K562 (cell line): Measurements from ENCODE around the gene MET. TPM values are rescaled to one million over a fixed set of nuclear protein-coding genes. Genes with fewer than 3 reads are reported as not detected.

ENCODE experiments used
- ATAC-seq: fragments of 200-7000 bp; cut with Tn5 transposase; 3 replicates; pipeline ENCODE4 v1.9.1; 2020; ENCODE audit warnings: moderate library complexity
- BruUV-seq: library from RNA; stranded (reverse); fragments of 400-500 nt; replicated peaks from 2 replicates; lab custom pipeline; 2021; lab: Mats Ljungman, UMichigan
- CTCF ChIA-PET: fragments of 300-600 bp; formaldehyde crosslinking; extraction: SDS; loops from one replicate; lab custom pipeline; 2021; ENCODE audit warnings: low intra/inter-chr PET ratio; lab: Yijun Ruan, JAX
- POLR2A ChIA-PET: fragments of 300-600, 350-650 bp; sonication (Branson Sonifier 250); formaldehyde crosslinking; extraction: SDS; loops from one replicate; lab custom pipeline; 2021; ENCODE audit warnings: antibody characterized with exemption, inconsistent platforms; lab: Yijun Ruan, JAX
- DNase-seq, 4 experiments: peaks; one replicate each; pipeline versions ENCODE4 v3.0.0 to v3.0.0-alpha.2; 2011 to 2018; ENCODE audit warnings: low spot score in 3 of 4, mixed read lengths in 3 of 4; ENCODE audit errors: extremely low read depth in 1 of 4
- FAIRE-seq: peaks from 2 replicates; lab custom pipeline; 2011; peaks lifted over from hg19 to GRCh38; lab: Jason Lieb, UNC
- H2AFZ ChIP-seq: 2 replicates; pipeline ENCODE4 v1.6.0; 2011; ENCODE audit warnings: low read depth, low read length, control low read depth, inconsistent platforms
- H3K27ac ChIP-seq: fragments of 200-600 bp; 3 replicates; pipeline ENCODE4 v1.8.0; 2011; ENCODE audit warnings: low read depth, mild to moderate bottlenecking, control low read depth, inconsistent platforms, low read length, moderate library complexity, mixed read lengths; ENCODE audit errors: extremely low read depth
- H3K27me3 ChIP-seq, 2 experiments: fragments of 300-600 bp in 1 of 2; 2 replicates in 1 of 2; 3 replicates in 1 of 2; pipeline versions ENCODE4 v1.6.0 to v1.8.0; 2011; ENCODE audit warnings: inconsistent platforms in 2 of 2, low read length in 2 of 2, mild to moderate bottlenecking in 1 of 2, mixed read lengths in 1 of 2, moderate library complexity in 1 of 2; ENCODE audit not compliant: control insufficient read depth in 2 of 2, insufficient read depth in 2 of 2
- H3K36me3 ChIP-seq: fragments of 300-600 bp; 3 replicates; pipeline ENCODE4 v1.8.0; 2011; ENCODE audit warnings: mild to moderate bottlenecking, low read length, inconsistent platforms; ENCODE audit not compliant: control insufficient read depth, insufficient read depth
- H3K4me1 ChIP-seq, 2 experiments: fragments of 200-600 bp in 1 of 2; replicated peaks in 1 of 2; 2 replicates in 1 of 2; 3 replicates in 1 of 2; pipeline versions ENCODE4 v1.5.1 to v1.8.0; 2011; ENCODE audit warnings: inconsistent platforms in 2 of 2, low read length in 2 of 2, mild to moderate bottlenecking in 1 of 2, mixed read lengths in 1 of 2, moderate library complexity in 1 of 2; ENCODE audit not compliant: control insufficient read depth in 2 of 2, insufficient read depth in 2 of 2
- H3K4me2 ChIP-seq: 2 replicates; pipeline ENCODE4 v1.6.1; 2011; ENCODE audit warnings: low read length, control low read depth, inconsistent platforms, mixed read lengths; ENCODE audit not compliant: insufficient read depth
- H3K4me3 ChIP-seq: fragments of 200-600 bp; sonication (generic), shearing (Covaris generic); 2 replicates; pipeline ENCODE4 v1.5.1; 2016; ENCODE audit warnings: control low read depth, inconsistent platforms
- H3K79me2 ChIP-seq: fragments of 200-600 bp; 3 replicates; pipeline ENCODE4 v1.8.0; 2011; ENCODE audit warnings: low read length, inconsistent platforms; ENCODE audit not compliant: control insufficient read depth, insufficient read depth
- H3K9ac ChIP-seq, 2 experiments: 2 replicates each; pipeline versions ENCODE4 v1.6.0 to v1.6.1; 2011; ENCODE audit warnings: low read depth in 2 of 2, low read length in 2 of 2, control low read depth in 1 of 2, inconsistent platforms in 1 of 2, mild to moderate bottlenecking in 1 of 2, mixed read lengths in 1 of 2; ENCODE audit not compliant: insufficient read depth in 1 of 2
- H3K9me1 ChIP-seq: one replicate; pipeline ENCODE4 v1.6.0; 2011; ENCODE audit warnings: inconsistent platforms, mild to moderate bottlenecking, low read length, moderate library complexity; ENCODE audit not compliant: control insufficient read depth, insufficient read depth
- H3K9me3 ChIP-seq: replicated peaks from 2 replicates; pipeline ENCODE4 v1.5.1; 2011; ENCODE audit warnings: low read depth, low read length, inconsistent platforms; ENCODE audit not compliant: control insufficient read depth, insufficient read depth
- H4K20me1 ChIP-seq: replicated peaks from 2 replicates; pipeline ENCODE4 v1.6.1; 2011; ENCODE audit warnings: low read length, inconsistent platforms, mixed read lengths; ENCODE audit not compliant: control insufficient read depth, insufficient read depth
- BHLHE40 ChIP-seq: IDR thresholded peaks from 2 replicates; pipeline ENCODE4 v1.6.1; 2011; ENCODE audit warnings: low read length, improper control_type of control experiment
- CBX8 ChIP-seq: fragments of 200-600 bp; sonication (generic); IDR thresholded peaks from 2 replicates; pipeline ENCODE4 v1.6.1; 2012; ENCODE audit warnings: borderline replicate concordance, mixed run types, low read depth, mild to moderate bottlenecking, moderate library complexity, mixed read lengths, low read length, control low read depth, inconsistent platforms; ENCODE audit not compliant: poor library complexity, severe bottlenecking; ENCODE audit errors: extremely low read depth
- ELF1 ChIP-seq: fragments of 200-800 bp; sonication (Bioruptor generic); IDR thresholded peaks from 2 replicates; pipeline ENCODE4 v1.6.1; 2016; ENCODE audit warnings: missing genetic modification characterization, missing compliant biosample characterization
- FOSL1 ChIP-seq: fragments of 200-800 bp; sonication (Bioruptor generic); conservative IDR thresholded peaks from 2 replicates; pipeline ENCODE4 v1.6.1; 2016; ENCODE audit warnings: missing genetic modification characterization, missing compliant biosample characterization
- HCFC1 ChIP-seq: IDR thresholded peaks from 2 replicates; pipeline ENCODE4 v1.6.1; 2012; ENCODE audit warnings: low read depth, low read length, improper control_type of control experiment
- NFYB ChIP-seq: IDR thresholded peaks from 2 replicates; pipeline ENCODE4 v1.6.1; 2011; ENCODE audit warnings: mild to moderate bottlenecking, moderate library complexity; ENCODE audit not compliant: insufficient read length; ENCODE audit errors: extremely low read depth
- PURB ChIP-seq: sonication (generic); formaldehyde crosslinking; IDR thresholded peaks from 2 replicates; pipeline ENCODE4 v1.9.0; 2021; ENCODE audit warnings: low read depth, mild to moderate bottlenecking, missing genetic modification reagents
- SMARCE1 ChIP-seq: fragments of 450-650 bp; IDR thresholded peaks from 2 replicates; pipeline ENCODE4 v1.7.1; 2016; ENCODE audit warnings: mild to moderate bottlenecking
- SMC3 ChIP-seq: conservative IDR thresholded peaks from 2 replicates; pipeline ENCODE4 v1.6.1; 2011; ENCODE audit warnings: low read depth, low read length, improper control_type of control experiment; ENCODE audit not compliant: insufficient read depth
- YBX1 ChIP-seq: fragments of 450-650 bp; IDR thresholded peaks from 2 replicates; pipeline ENCODE4 v1.7.1; 2016; ENCODE audit warnings: mild to moderate bottlenecking
- ZBTB8A ChIP-seq: fragments of 450-650 bp; IDR thresholded peaks from 2 replicates; pipeline ENCODE4 v1.6.1; 2018; ENCODE audit warnings: mild to moderate bottlenecking, moderate library complexity; ENCODE audit not compliant: partially characterized antibody
- ZFX ChIP-seq: sonication (generic); formaldehyde crosslinking; IDR thresholded peaks from 2 replicates; pipeline ENCODE4 v1.8.0; 2022; ENCODE audit warnings: mild to moderate bottlenecking, missing genetic modification reagents, moderate library complexity
- WGBS: fragments of 100-300 bp; shearing (Covaris generic); methylation state at CpG from one replicate; pipeline ENCODE4 v1.1.6; 2016; ENCODE audit warnings: low coverage, mixed read lengths; ENCODE audit not compliant: insufficient coverage; ENCODE audit errors: missing lambda C conversion rate; 5-methylcytosine and 5-hydroxymethylcytosine counted together
- in situ Hi-C: fragments of 300-500 bp; cut with MboI; formaldehyde crosslinking; loops from 4 replicates; pipeline ENCODE4 v1.15.0; 2018; ENCODE audit warnings: inconsistent platforms, mixed read lengths
- intact Hi-C: fragments of 100-400 bp; cut with micrococcal nuclease; formaldehyde crosslinking; loops from 2 replicates; pipeline ENCODE4 v1.14.2; 2022
- polyA plus RNA-seq, 8 experiments: library from polyadenylated mRNA; depleted of rRNA in 4 of 8; stranded (reverse) in 5 of 8; unstranded in 3 of 8; fragments of >200 nt; fragmentation: Nextera tagmentation in 2 of 8; fragmentation: Illumina TruSeq in 1 of 8; extraction: Ambion mirVana in 2 of 8; extraction: Trizol in 1 of 8; gene quantifications; 2 replicates each; pipeline versions ENCODE4 v1.2.1 to v1.2.3, GENCODE V29; 2011 to 2014; ENCODE audit warnings: inconsistent platforms in 1 of 8, missing spikeins in 1 of 8
- total RNA-seq, 7 experiments: library from RNA; depleted of rRNA in 6 of 7; stranded (reverse); fragments of >200 nt in 6 of 7; fragmentation: Illumina TruSeq in 2 of 7; extraction: Trizol in 2 of 7; gene quantifications; 2 replicates each; pipeline versions ENCODE4 v1.2.1 to v1.2.3, GENCODE V29; 2011 to 2021; ENCODE audit warnings: low replicate concordance in 1 of 7
- TF ChIP-seq, protein P1 (sequence below): fragments of 250-450 bp; sonication (Bioruptor Pico); IDR thresholded peaks from 2 replicates; pipeline ENCODE4 v1.5.0; 2020; ENCODE audit warnings: mild to moderate bottlenecking, borderline replicate concordance

Gene MET
- total and polyA plus RNA-seq, 9 of the 15 experiments (the other 6 are each of a cell fraction or from before 2014, with no cell fraction given), result 0.84 to 2.4 (median 1.1) TPM

DNA sequence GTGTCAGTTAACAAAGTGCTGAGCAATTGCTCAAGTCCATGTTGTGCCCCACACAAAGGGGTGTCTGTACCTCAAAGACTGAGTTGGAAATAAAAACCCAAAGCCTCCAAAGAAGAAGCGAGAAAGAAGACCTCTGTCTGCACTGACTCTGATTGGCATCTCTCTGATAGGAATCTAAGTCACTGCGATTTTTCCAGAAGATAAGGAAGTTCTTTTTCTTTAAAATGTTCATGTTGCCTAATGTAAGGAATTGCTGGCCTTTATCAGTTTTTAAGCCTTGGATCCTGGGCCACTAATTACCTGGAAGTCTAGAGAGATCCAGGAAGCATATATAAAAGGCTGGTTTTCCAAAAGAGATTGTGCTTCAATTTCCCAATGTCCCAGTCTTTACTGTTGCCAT, 24.1 kb upstream of the MET start (continued):
- TF ChIP-seq PURB (CRISPR knock-in tag) (no peak), ELF1 (tag) (no peak), NFYB (no peak), FOSL1 (tag) (no peak), HCFC1 (no peak), YBX1 (no peak), ZBTB8A (no peak)
- TF ChIP-seq, protein P1, sequence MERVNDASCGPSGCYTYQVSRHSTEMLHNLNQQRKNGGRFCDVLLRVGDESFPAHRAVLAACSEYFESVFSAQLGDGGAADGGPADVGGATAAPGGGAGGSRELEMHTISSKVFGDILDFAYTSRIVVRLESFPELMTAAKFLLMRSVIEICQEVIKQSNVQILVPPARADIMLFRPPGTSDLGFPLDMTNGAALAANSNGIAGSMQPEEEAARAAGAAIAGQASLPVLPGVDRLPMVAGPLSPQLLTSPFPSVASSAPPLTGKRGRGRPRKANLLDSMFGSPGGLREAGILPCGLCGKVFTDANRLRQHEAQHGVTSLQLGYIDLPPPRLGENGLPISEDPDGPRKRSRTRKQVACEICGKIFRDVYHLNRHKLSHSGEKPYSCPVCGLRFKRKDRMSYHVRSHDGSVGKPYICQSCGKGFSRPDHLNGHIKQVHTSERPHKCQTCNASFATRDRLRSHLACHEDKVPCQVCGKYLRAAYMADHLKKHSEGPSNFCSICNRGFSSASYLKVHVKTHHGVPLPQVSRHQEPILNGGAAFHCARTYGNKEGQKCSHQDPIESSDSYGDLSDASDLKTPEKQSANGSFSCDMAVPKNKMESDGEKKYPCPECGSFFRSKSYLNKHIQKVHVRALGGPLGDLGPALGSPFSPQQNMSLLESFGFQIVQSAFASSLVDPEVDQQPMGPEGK (CRISPR knock-in tag), result no peak

DNA sequence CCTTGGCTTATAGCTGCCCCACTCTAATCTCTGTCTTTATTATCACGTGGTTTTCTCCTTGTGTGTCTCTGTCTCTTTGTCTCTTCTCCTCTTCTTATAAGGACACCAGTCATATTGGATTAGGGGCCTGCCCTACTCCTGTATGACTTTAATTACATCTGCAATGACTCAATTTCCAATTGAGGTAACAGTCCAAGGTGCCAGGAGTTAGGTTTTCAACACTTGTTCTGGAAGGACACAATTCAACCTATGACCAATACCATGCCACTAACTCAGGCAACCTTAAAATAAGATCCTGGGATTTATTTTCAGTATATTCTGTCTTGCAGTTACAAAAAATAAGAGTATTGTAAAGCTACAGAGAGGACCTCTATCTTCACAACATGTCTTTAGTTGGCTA, 21.6 kb upstream of the MET start:
- Histone ChIP-seq H3K9ac (no peak overlapping the region), H3K4me3 (no peak overlapping the region), H3K27ac (no peak overlapping the region), H3K9me1 (no peaks in the 10 kb centered on the region), H3K79me2 (no peaks in the 10 kb centered on the region), H3K4me1 (no peaks in the 10 kb centered on the region), H4K20me1 (no peaks in the 10 kb centered on the region), H3K4me2 (no peak overlapping the region), H2AFZ (no peak overlapping the region), H3K9me3 (no peaks in the 10 kb centered on the region), H3K27me3 (no peaks in the 10 kb centered on the region; a peak in 1 of 5 replicates), H3K36me3 (no peaks in the 10 kb centered on the region)
- no TSS peak for BruUV-seq
- 7% methylated on average over 1 of the region's 1 CpG for WGBS
- FAIRE-seq, result no peak
- ATAC-seq, result no peak
- CTCF ChIA-PET, result no interaction called here
- intact Hi-C loops (no loop called here), in situ Hi-C loops (no loop called here)
- DNase-seq, result no peak
- TF ChIP-seq BHLHE40, result no peak
- no peak for TF ChIP-seq SMC3
- no peak for TF ChIP-seq SMARCE1
- no peak for TF ChIP-seq CBX8
- TF ChIP-seq ZFX (CRISPR knock-in tag), result no peak
- POLR2A ChIA-PET, result interaction anchor here (0.7 to 1.2 kb wide), 3 partner anchors 18 to 443 kb away, joined by 3 read pairs; no protein-coding TSS in a partner anchor
